SKM-1 treated with dmso at 0.1 percent for 144 hours (cell line): Measurements from ENCODE around the gene CA4.
A peak's percentile ranks its signal among the peaks of the same experiment; 100 is the strongest.
"Not testable (repeated sequence)": the region's sequence is repeated elsewhere in the genome, so short reads cannot be mapped to it uniquely, and the experiment has no call there.

ENCODE experiments used
- DNase-seq: peaks from one replicate; lab custom pipeline; 2025; ENCODE audit not compliant: unreplicated experiment; lab: John Stamatoyannopoulos, UW

The CA4 gene

GRCh38 chr17:60149691-60150582 is at the start of gene CA4:
CA4 (plus strand) TSS chr17:60149973; CDS start chr17:60150035, 62 bp downstream.
- no peak for DNase-seq

DNA sequence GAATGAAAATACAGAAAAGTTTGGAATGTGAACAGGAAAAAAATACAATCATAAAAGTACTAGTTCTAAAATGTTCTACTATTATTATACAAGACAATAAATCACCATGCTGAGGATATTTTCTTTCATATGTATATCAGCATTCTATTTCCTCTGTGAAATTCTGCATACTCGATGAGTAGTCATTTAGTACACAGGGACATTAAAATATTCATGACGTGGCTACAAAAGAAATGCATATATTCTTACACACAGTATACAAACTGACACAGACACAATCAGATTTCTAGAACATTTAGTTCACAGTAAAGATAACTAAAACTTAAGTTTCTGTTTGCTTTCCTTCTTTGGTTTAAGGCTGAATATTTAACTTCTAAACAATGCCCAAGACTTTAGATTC is 49.2 kb upstream of the CA4 start:
- DNase-seq: not testable (repeated sequence)

GRCh38 chr17:60102015-60102631 is 47.6 kb upstream of the CA4 start:
- DNase-seq: not testable (repeated sequence)

DNA sequence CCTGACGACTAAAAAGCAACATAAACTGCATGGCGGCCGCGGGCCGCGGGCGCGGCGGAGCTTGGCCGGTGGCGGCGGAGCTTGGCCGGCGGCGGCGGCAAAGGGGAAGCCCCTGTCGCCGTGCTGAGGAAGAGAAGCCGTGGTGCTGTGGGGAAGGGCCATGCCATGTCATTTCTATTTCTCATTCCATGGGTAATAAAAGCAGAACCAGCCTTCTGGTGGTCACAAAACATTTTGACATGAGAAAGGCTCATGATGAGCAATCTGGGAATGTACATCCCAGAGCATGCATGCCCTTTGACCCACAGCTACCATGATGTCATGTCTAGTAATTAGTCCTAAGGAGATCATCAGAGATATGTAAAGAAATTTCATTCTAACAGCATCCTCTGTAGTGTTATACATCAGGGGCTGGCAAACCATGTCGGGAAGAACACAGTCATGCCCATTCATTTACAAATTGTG is 47.1 kb upstream of the CA4 start:
- peak; percentile 60 for DNase-seq

- DNase-seq: no peak
These were observed 45.8 kb upstream of the CA4 start for GRCh38 chr17:60103957-60104356.

DNA sequence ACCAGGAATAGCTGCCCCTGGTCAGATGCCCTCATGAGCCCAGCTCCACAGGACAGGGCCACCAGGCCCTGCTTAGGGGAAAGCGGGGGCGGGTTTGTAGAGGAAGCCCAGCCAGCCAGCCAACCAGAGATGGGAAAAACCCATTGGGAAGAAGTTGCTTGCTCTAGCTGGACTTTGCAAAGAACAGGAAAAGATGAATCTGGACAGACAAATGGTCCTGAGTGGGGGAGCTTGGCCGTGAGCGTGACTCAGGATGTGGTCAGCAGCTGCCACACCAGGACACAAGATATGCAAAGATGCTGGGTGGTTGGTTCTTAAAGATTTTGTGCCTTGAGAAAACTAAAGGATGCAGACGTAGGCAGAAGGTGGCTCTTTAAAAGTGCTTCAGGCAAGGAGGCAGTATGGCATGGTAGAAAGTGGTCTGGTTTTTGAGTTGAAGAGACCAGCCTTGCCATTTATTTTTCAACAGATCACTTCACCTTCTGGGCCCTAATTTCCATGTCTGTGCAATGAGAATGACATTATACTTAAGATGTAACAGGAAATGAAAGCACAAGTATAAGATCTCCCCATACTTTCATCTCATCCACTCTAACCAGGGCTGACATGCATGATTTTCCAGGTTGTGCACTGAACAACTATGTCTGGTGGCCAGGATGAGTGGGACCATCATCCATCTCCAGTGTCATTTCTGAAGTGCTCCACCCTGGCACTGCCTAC is 43.3 kb upstream of the CA4 start:
- DNase-seq: no peak

DNA sequence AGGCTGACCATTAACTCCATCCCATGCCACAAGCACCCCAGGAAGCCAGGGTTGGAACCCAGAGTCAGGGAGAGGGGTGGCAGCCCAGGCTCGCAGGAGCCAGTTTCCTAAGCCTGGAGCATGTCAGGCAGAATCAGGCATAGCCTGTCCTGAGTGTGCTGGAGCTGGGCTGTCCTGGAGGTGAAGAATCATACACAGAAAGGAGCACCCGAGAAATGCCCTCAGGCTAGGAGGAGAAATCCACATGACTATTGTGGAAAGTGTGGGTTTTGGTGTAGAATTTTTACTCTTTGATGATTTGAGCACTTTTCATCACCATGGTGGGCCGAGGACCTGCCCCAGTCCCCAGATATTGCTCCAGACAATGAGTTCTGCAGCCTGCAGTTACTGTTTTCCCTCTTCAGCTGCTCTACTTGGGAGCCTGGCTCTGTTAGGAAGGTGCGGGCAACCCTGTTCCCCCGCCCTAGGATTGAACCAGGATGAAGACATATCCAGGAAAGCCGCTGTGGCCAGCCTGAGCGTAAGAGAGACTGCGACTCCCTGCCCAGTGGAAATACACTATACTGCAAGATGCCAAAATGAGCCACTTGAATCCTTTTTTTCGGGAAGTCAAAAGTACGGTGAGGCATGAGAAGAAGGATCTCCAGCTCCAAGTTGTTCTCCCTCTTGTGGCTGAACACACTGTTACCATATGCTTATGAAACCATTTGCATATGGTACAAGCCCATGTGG is 42.1 kb upstream of the CA4 start:
- no peak for DNase-seq

DNA sequence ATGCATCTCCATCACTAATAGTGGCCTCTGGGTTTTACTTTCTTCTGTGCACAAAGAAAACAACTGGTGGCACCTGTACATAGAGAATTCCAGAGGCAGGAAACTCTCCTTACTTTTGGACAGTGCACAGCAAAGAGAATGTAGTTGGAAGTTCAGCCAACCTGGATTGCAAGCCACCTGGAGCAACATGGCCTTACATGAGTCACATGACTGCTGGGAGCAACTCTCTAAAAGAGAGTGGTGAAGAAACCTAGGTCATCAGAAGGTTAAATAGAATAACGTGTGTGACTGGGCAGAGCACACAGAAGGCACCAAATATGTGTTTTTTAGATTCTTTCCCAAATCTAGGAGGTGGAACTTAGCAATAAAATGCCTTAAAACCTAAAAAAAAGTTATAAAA is 41.5 kb upstream of the CA4 start:
- not testable (repeated sequence) for DNase-seq

DNA sequence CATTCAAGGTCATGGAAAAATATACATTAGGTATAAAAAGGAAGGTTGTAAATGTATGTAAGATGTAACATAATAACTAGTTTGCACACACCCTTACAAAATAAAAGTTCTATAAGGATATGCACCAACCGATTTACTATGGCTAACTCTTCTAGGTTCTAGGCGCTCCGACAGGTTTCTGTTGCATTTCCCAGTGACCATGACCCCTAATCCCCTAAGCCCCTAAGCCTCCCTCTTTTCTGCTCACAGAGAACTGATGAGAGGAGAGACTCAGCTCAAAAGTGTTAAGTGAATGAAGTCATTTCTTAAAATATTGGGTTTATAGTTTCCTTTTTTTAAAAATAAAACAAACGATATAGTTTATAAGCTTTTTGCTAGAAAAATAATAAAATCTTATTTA is 41.1 kb upstream of the CA4 start:
- no peak for DNase-seq

GRCh38 chr17:60109161-60109560 is 40.6 kb upstream of the CA4 start:
- no peak for DNase-seq

DNA sequence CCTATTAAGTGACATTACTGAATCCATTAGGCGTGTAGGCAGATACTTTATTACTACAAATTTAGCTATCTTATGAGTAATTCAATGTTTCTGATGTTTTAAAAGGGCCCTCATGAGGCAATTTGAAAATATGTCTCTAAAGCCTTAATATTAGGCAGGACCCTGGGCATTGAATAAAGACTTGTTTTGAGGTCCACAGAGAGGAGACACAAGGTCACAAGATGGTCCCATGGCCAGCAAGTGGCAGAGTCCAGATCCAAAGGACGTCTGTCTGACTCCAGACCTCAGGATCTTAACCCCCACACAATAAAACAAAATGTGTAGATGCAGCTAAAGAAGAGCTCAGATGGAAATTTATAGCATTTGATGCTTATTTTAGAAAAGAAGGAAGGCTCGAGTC is 39.2 kb upstream of the CA4 start:
- DNase-seq: no peak

- DNase-seq: not testable (repeated sequence)
These were observed 38.1 kb upstream of the CA4 start for GRCh38 chr17:60111661-60112060.

GRCh38 chr17:60115364-60115763 is 34.4 kb upstream of the CA4 start:
- not testable (repeated sequence) for DNase-seq

- DNase-seq: not testable (repeated sequence)
These were observed 33.6 kb upstream of the CA4 start for GRCh38 chr17:60116196-60116595.

DNA sequence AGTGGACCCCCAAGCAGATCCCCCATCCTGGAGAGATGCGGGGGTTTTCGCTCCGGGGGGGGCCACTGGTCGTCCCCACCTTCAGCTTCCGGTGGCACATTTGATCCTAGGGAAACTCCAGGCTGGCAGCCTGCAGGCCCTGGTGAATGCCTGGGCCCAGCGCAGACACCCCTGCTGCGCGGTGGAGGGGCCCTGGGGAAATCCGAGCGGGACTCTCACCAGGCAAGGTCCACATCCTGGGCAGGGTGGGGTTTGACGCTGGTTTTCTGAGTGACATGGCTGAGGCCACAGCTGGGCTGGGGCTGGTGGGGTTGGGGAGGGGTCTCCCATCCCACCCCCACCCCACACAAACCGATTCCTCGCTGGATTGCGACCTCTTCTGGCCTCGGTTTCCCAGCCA is 30.6 kb upstream of the CA4 start:
- not testable (repeated sequence) for DNase-seq

- DNase-seq: not testable (repeated sequence)
These were observed 29.7 kb upstream of the CA4 start for GRCh38 chr17:60119807-60120748.

DNA sequence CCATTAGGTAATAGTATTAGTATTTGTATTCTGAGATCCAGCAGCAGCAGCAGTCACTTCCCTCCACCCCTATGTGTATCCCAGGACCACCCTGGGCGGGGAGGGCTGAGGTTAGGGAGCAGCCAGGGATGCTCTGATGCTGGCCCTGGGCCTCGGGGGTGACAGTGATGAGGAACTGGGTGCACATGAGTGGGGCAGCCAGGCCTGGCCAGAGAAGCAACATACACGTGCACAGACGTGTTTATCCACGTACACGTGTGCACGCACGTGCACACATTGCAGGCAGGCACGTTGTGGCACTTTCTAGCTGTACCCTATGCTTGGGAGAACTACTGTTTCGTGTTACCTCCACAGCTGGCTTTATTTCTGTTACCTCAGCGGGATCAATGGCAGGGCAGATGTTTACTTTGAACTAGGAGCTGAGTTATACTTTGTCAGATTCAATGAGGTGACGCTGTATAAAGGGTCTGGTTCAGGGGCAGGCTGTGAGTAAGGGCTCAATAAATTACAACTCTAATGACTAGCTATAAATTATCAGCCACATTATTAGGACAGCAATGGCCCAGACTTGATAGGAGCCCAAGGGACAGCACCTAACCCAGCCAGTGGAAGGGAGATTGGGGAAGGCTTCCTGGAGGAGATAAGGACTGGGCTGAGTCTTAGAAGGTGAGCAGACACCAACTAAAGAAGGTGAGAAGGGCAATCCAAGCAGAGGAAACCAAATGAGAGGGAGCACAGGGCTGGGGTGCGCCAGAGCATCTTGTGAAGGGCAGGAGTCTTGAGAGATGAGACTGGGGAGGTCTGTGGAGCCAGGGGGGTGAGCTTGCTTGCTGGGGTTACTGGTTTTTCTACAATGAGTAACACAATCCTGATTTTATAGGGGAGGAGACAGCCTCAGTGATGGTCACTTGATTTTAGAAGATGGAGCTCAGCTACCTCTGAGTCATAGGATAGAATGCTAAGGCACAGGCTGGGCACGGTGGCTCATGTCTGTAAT is 22.4 kb upstream of the CA4 start:
- no peak for DNase-seq

- no peak for DNase-seq
These were observed 21.5 kb upstream of the CA4 start for GRCh38 chr17:60128171-60128859.
